KMS-11 (cell line): Measurements from ENCODE around the gene CDH5.

Source experiments
- H2AFZ ChIP-seq: fragments of 200-600 bp; sonication (generic); 2 replicates; pipeline ENCODE4 v1.6.1; 2016; ENCODE audit warnings: antibody characterized with exemption, mixed run types, low read depth
- H3K27ac ChIP-seq: fragments of 200-600 bp; sonication (generic); 2 replicates; pipeline ENCODE4 v1.6.1; 2016; ENCODE audit warnings: mild to moderate bottlenecking, mixed run types
- H3K27me3 ChIP-seq: fragments of 200-600 bp; sonication (generic); 2 replicates; pipeline ENCODE4 v1.6.1; 2017; ENCODE audit warnings: mild to moderate bottlenecking, low read depth, mixed run types, moderate library complexity; ENCODE audit not compliant: insufficient read depth
- H3K36me3 ChIP-seq: fragments of 200-600 bp; sonication (generic); 2 replicates; pipeline ENCODE4 v1.6.1; 2017; ENCODE audit warnings: mild to moderate bottlenecking, mixed run types; ENCODE audit not compliant: insufficient read depth
- H3K4me1 ChIP-seq: fragments of 200-600 bp; sonication (generic); 2 replicates; pipeline ENCODE4 v1.6.1; 2016; ENCODE audit warnings: mild to moderate bottlenecking, low read depth, mixed run types; ENCODE audit not compliant: poor library complexity, severe bottlenecking
- H3K4me2 ChIP-seq: fragments of 200-600 bp; sonication (generic); 2 replicates; pipeline ENCODE4 v1.7.0; 2016; ENCODE audit warnings: mild to moderate bottlenecking, mixed run types
- H3K4me3 ChIP-seq: fragments of 200-600 bp; sonication (generic); IDR thresholded peaks from 2 replicates; pipeline ENCODE4 v1.6.1; 2017; ENCODE audit warnings: low read depth, low read length, mixed read lengths; ENCODE audit not compliant: insufficient read depth
- H3K79me2 ChIP-seq: fragments of 200-600 bp; sonication (generic); 2 replicates; pipeline ENCODE4 v1.6.1; 2016; ENCODE audit warnings: low read depth, mixed run types; ENCODE audit not compliant: insufficient read depth
- H3K9ac ChIP-seq: fragments of 200-600 bp; sonication (generic); 2 replicates; pipeline ENCODE4 v1.6.1; 2016; ENCODE audit warnings: mild to moderate bottlenecking, mixed run types
- H4K20me1 ChIP-seq: fragments of 200-600 bp; sonication (generic); 2 replicates; pipeline ENCODE4 v1.6.1; 2016; ENCODE audit warnings: mild to moderate bottlenecking, mixed run types; ENCODE audit not compliant: insufficient read depth
- CTCF ChIP-seq: fragments of 200-600 bp; sonication (generic); conservative IDR thresholded peaks from 2 replicates; pipeline ENCODE4 v1.6.1; 2017; ENCODE audit warnings: low read depth, mild to moderate bottlenecking, antibody characterized with exemption, low read length, moderate library complexity, mixed read lengths

Gene CDH5

GRCh38 chr16:66395806-66396555 is 29.5 kb downstream of the CDH5 start:
- Histone ChIP-seq H3K27me3 (no peaks in the 10 kb centered on the region), H3K9ac (no peak overlapping the region), H3K4me2 (no peak overlapping the region), H3K4me3 (no peak overlapping the region), H3K79me2 (no peaks in the 10 kb centered on the region), H3K27ac (no peak overlapping the region), H4K20me1 (no peaks in the 10 kb centered on the region), H2AFZ (no peak overlapping the region), H3K36me3 (no peaks in the 10 kb centered on the region), H3K4me1 (no peaks in the 10 kb centered on the region)
- no peak for TF ChIP-seq CTCF

GRCh38 chr16:66397736-66398433 is 31.4 kb downstream of the CDH5 start:
- no peak overlapping the region for H3K4me2 ChIP-seq
- no peak overlapping the region for H3K4me3 ChIP-seq
- no peak for TF ChIP-seq CTCF
- no peak overlapping the region for H3K9ac ChIP-seq
- no peaks in the 10 kb centered on the region for H3K79me2 ChIP-seq
- no peaks in the 10 kb centered on the region for H3K27me3 ChIP-seq
- H4K20me1 ChIP-seq, result no peaks in the 10 kb centered on the region
- no peak overlapping the region for H3K27ac ChIP-seq
- no peaks in the 10 kb centered on the region for H3K4me1 ChIP-seq
- no peaks in the 10 kb centered on the region for H3K36me3 ChIP-seq
- no peak overlapping the region for H2AFZ ChIP-seq

- Histone ChIP-seq H3K4me2 (no peak overlapping the region), H3K9ac (no peak overlapping the region), H3K27ac (no peak overlapping the region), H4K20me1 (no peaks in the 10 kb centered on the region), H3K27me3 (no peaks in the 10 kb centered on the region), H3K4me1 (no peaks in the 10 kb centered on the region), H2AFZ (no peak overlapping the region), H3K4me3 (no peak overlapping the region), H3K79me2 (no peaks in the 10 kb centered on the region), H3K36me3 (no peaks in the 10 kb centered on the region)
- no peak for TF ChIP-seq CTCF
Measured at GRCh38 chr16:66399031-66399430, 32.5 kb downstream of the CDH5 start.

GRCh38 chr16:66399930-66400329 is 33.4 kb downstream of the CDH5 start:
- H3K27ac ChIP-seq, result no peak overlapping the region
- H3K4me3 ChIP-seq, result no peak overlapping the region
- no peaks in the 10 kb centered on the region for H4K20me1 ChIP-seq
- H3K27me3 ChIP-seq, result no peaks in the 10 kb centered on the region
- no peak for TF ChIP-seq CTCF
- no peaks in the 10 kb centered on the region for H3K4me1 ChIP-seq
- no peak overlapping the region for H2AFZ ChIP-seq
- H3K36me3 ChIP-seq, result no peaks in the 10 kb centered on the region
- no peak overlapping the region for H3K4me2 ChIP-seq
- H3K9ac ChIP-seq, result no peak overlapping the region
- H3K79me2 ChIP-seq, result no peaks in the 10 kb centered on the region
